Endothelial cell of umbilical vein (primary cell): ENCODE results near the gene LPAR6. TPM values are rescaled to one million over a fixed set of nuclear protein-coding genes. Genes with fewer than 3 reads are reported as not detected.

ENCODE experiments used
- BruUV-seq: library from RNA; stranded (reverse); fragments of 400-500 nt; replicated peaks from 2 replicates; lab custom pipeline; 2021; lab: Mats Ljungman, UMichigan
- CTCF ChIA-PET: fragments of 300-600, 350-600 bp; sonication (Branson Sonifier 250); formaldehyde crosslinking; loops from one replicate; lab custom pipeline; 2021; ENCODE audit warnings: antibody characterized with exemption, inconsistent platforms; lab: Charles Lee
- POLR2A ChIA-PET: fragments of 300-600, 350-600 bp; sonication (Branson Sonifier 250); formaldehyde crosslinking; loops from one replicate; lab custom pipeline; 2021; ENCODE audit warnings: antibody characterized with exemption, inconsistent platforms; lab: Charles Lee
- DNase-seq: peaks from one replicate; pipeline ENCODE4 v3.0.0-alpha.2; 2011; ENCODE audit warnings: low read depth, low spot score
- FAIRE-seq: peaks from 2 replicates; lab custom pipeline; 2011; peaks lifted over from hg19 to GRCh38; lab: Jason Lieb, UNC
- H2AFZ ChIP-seq: 2 replicates; pipeline ENCODE4 v1.6.0; 2012; ENCODE audit warnings: low read depth, low read length, control low read depth, inconsistent platforms
- H3K27ac ChIP-seq: 2 replicates; pipeline ENCODE4 v1.5.1; 2011; ENCODE audit warnings: low read depth, mild to moderate bottlenecking, control low read depth, low read length, moderate library complexity; ENCODE audit not compliant: insufficient read depth
- H3K27me3 ChIP-seq, 2 experiments: 2 replicates each; pipeline versions ENCODE4 v1.6.0 to v1.6.1; 2011; ENCODE audit warnings: low read length in 2 of 2, mixed read lengths in 1 of 2; ENCODE audit not compliant: control insufficient read depth in 2 of 2, insufficient read depth in 2 of 2
- H3K36me3 ChIP-seq, 2 experiments: 2 replicates in 1 of 2; 3 replicates in 1 of 2; pipeline ENCODE4 v1.5.1; 2011; ENCODE audit warnings: low read length in 2 of 2, mild to moderate bottlenecking in 1 of 2, moderate library complexity in 1 of 2; ENCODE audit not compliant: control insufficient read depth in 2 of 2, insufficient read depth in 2 of 2; ENCODE audit errors: extremely low read depth in 1 of 2
- H3K4me1 ChIP-seq: 3 replicates; pipeline ENCODE4 v1.5.1; 2011; ENCODE audit warnings: mild to moderate bottlenecking, low read length; ENCODE audit not compliant: control insufficient read depth, insufficient read depth; ENCODE audit errors: extremely low read depth
- H3K4me2 ChIP-seq: 2 replicates; pipeline ENCODE4 v1.6.1; 2011; ENCODE audit warnings: low read length, control low read depth, mixed read lengths; ENCODE audit not compliant: insufficient read depth
- H3K4me3 ChIP-seq, 3 experiments: fragments of 200-600 bp in 1 of 3; sonication (generic), shearing (Covaris generic) in 1 of 3; replicated peaks in 1 of 3; 2 replicates each; pipeline ENCODE4 v1.5.1; 2011 to 2016; ENCODE audit warnings: control low read depth in 3 of 3, low read length in 3 of 3, mild to moderate bottlenecking in 2 of 3, inconsistent platforms in 1 of 3, low read depth in 1 of 3, moderate library complexity in 1 of 3; ENCODE audit not compliant: insufficient read depth in 1 of 3
- H3K79me2 ChIP-seq: 2 replicates; pipeline ENCODE4 v1.6.0; 2012; ENCODE audit warnings: low read length, inconsistent platforms; ENCODE audit not compliant: control insufficient read depth, insufficient read depth
- H3K9ac ChIP-seq: replicated peaks from 2 replicates; pipeline ENCODE3; 2011; ENCODE audit warnings: low read length, control low read depth; ENCODE audit not compliant: insufficient read depth; ENCODE audit errors: extremely low read depth
- H3K9me1 ChIP-seq: replicated peaks from 3 replicates; pipeline ENCODE4 v1.6.0; 2011; ENCODE audit warnings: mild to moderate bottlenecking, low read length; ENCODE audit not compliant: control insufficient read depth, insufficient read depth; ENCODE audit errors: extremely low read depth
- H3K9me3 ChIP-seq: replicated peaks from 2 replicates; pipeline ENCODE4 v1.5.1; 2012; ENCODE audit warnings: low read length, inconsistent platforms; ENCODE audit not compliant: control insufficient read depth, insufficient read depth
- H4K20me1 ChIP-seq: replicated peaks from 2 replicates; pipeline ENCODE3; 2011; ENCODE audit warnings: mild to moderate bottlenecking, low read length; ENCODE audit not compliant: control insufficient read depth, insufficient read depth; ENCODE audit errors: extremely low read depth
- FOS ChIP-seq: IDR thresholded peaks from 2 replicates; pipeline ENCODE4 v1.6.1; 2011; ENCODE audit warnings: mild to moderate bottlenecking, low read length, moderate library complexity, borderline replicate concordance; ENCODE audit not compliant: insufficient read depth
- MAX ChIP-seq: IDR thresholded peaks from 2 replicates; pipeline ENCODE4 v1.6.1; 2011; ENCODE audit not compliant: insufficient read depth, insufficient read length
- POLR2A ChIP-seq: IDR thresholded peaks from 2 replicates; pipeline ENCODE4 v1.6.1; 2012; ENCODE audit warnings: low read depth, mild to moderate bottlenecking, control low read depth, low read length
- POLR2AphosphoS5 ChIP-seq: IDR thresholded peaks from 2 replicates; pipeline ENCODE4 v1.6.1; 2012; ENCODE audit warnings: low read depth, mild to moderate bottlenecking, control low read depth, low read length, moderate library complexity; ENCODE audit not compliant: insufficient read depth
- dilution Hi-C: fragments of 300-500 bp; cut with MboI; formaldehyde crosslinking; loops from one replicate; pipeline ENCODE4 v1.15.0; 2019; ENCODE audit warnings: low sequenced_read_pairs; ENCODE audit not compliant: extremely low pct_ligation_motif_present
- intact Hi-C: fragments of 100-400 bp; cut with micrococcal nuclease; formaldehyde crosslinking; loops from one replicate; pipeline ENCODE4 v1.10.0; 2022
- polyA plus RNA-seq, 4 experiments: library from polyadenylated mRNA; depleted of rRNA in 3 of 4; stranded (reverse) in 3 of 4; unstranded in 1 of 4; fragments of >200 nt; gene quantifications; 2 replicates each; pipeline versions ENCODE4 v1.2.1 to v1.2.3, GENCODE V29; 2011 to 2012; ENCODE audit warnings: missing spikeins in 1 of 4
- total RNA-seq: library from RNA; stranded (reverse); gene quantifications from 2 replicates; pipeline ENCODE4 v1.2.3, GENCODE V29; 2021
- TF ChIP-seq, protein P1 (sequence below), 2 donors: IDR thresholded peaks; 1 replicate in 1 of 2; 2 replicates in 1 of 2; pipeline ENCODE4 v1.5.1; 2011; ENCODE audit warnings: low read length in 2 of 2, mild to moderate bottlenecking in 2 of 2, moderate library complexity in 2 of 2, control low read depth in 1 of 2, inconsistent platforms in 1 of 2, low read depth in 1 of 2; ENCODE audit not compliant: insufficient read depth in 1 of 2; ENCODE audit errors: extremely low read depth in 1 of 2

LPAR6 gene
- total and polyA plus RNA-seq, 2 donors (not counting 3 experiments of a cell fraction or from before 2014, with no cell fraction given): 14.5 to 22.9 TPM

DNA sequence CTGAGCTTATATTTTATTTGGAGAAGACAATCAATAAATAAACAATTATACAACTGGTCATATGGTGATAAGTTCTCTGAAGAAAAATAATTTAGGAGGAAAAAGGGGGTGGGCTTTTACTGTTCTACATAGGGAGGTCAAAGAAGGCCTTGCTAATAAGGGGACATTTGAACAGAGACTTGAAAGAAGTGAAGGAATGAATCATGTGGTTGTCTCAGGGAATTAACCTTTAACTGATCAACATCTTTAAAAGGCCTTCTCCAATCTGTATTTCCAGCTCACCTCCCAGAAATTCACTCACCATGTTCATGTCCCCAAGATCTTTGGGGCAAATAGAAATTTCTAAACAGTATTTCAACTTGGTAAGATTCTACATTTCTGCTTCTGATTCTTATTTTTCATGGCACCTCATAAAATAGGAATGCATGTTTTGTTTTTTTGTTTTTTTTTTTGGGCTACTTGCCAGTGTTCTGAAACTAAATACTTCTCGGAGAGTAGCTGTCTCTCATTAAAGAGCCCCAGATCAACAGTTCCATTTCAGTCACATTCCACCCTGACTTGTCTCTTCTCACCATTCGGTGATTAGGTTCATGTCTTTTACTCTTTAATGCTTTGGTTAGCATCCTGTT, 19.2 kb upstream of the LPAR6 start:
- Histone ChIP-seq H3K9me1 (no peaks in the 10 kb centered on the region), H2AFZ (peak overlapping the region; percentile 45), H4K20me1 (no peaks in the 10 kb centered on the region), H3K27me3 (no peaks in the 10 kb centered on the region), H3K36me3 (no peaks in the 10 kb centered on the region), H3K79me2 (no peaks in the 10 kb centered on the region), H3K4me2 (peak overlapping the region; percentile 70), H3K4me1 (peaks cover 36% of the 10 kb centered on the region), H3K9ac (no peak overlapping the region), H3K27ac (peak overlapping the region; percentile 29), H3K4me3 (no peak overlapping the region), H3K9me3 (no peaks in the 10 kb centered on the region)
- TF ChIP-seq POLR2AphosphoS5 (no peak), POLR2A (no peak), FOS (no peak), MAX (no peak)
- TF ChIP-seq, protein P1, sequence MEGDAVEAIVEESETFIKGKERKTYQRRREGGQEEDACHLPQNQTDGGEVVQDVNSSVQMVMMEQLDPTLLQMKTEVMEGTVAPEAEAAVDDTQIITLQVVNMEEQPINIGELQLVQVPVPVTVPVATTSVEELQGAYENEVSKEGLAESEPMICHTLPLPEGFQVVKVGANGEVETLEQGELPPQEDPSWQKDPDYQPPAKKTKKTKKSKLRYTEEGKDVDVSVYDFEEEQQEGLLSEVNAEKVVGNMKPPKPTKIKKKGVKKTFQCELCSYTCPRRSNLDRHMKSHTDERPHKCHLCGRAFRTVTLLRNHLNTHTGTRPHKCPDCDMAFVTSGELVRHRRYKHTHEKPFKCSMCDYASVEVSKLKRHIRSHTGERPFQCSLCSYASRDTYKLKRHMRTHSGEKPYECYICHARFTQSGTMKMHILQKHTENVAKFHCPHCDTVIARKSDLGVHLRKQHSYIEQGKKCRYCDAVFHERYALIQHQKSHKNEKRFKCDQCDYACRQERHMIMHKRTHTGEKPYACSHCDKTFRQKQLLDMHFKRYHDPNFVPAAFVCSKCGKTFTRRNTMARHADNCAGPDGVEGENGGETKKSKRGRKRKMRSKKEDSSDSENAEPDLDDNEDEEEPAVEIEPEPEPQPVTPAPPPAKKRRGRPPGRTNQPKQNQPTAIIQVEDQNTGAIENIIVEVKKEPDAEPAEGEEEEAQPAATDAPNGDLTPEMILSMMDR (IDR thresholded peaks at IDR 0.05; ENCODE audit: extremely low read depth in 1 of 2, insufficient read depth in 1 of 2, low read depth in 1 of 2, low read length in 2 of 2): no peak
- POLR2A ChIA-PET: interaction anchor here (0.7 kb wide), 1 partner anchor 100 kb away, joined by 3 read pairs; no protein-coding TSS in a partner anchor
- dilution Hi-C loops: no loop called here
- intact Hi-C loops: loop anchor here (1.0 kb wide), 1 partner anchor 8 kb away; no protein-coding TSS in a partner anchor
- no TSS peak for BruUV-seq
- DNase-seq (peak; percentile 70), FAIRE-seq (peak; percentile 33)
- CTCF ChIA-PET: interaction anchor here (0.7 to 1.1 kb wide), 5 partner anchors 9 to 148 kb away, joined by 3 to 4 read pairs (median 3); no protein-coding TSS in a partner anchor
